PFSK-1 (cell line): ENCODE results near the gene KCNJ16.

ENCODE experiments used
- FOXP2 ChIP-seq: optimal IDR thresholded peaks from 2 replicates; pipeline ENCODE3; 2011; ENCODE audit warnings: borderline replicate concordance, control low read depth, inconsistent platforms; ENCODE audit not compliant: insufficient read depth; ENCODE audit errors: extremely low read length, extremely low read depth
- TAF1 ChIP-seq: IDR thresholded peaks from 2 replicates; pipeline ENCODE4 v1.6.1; 2012; ENCODE audit warnings: low read length, control low read depth, borderline replicate concordance; ENCODE audit not compliant: insufficient read depth
- TF ChIP-seq, protein P1 (sequence below), 2 experiments: IDR thresholded peaks; 2 replicates each; pipeline versions ENCODE4 v1.6.1 to v1.8.0; 2011 to 2012; ENCODE audit warnings: low read depth in 2 of 2, low read length in 2 of 2, control low read depth in 1 of 2, inconsistent platforms in 1 of 2, mild to moderate bottlenecking in 1 of 2, moderate library complexity in 1 of 2; ENCODE audit not compliant: insufficient read depth in 1 of 2

DNA sequence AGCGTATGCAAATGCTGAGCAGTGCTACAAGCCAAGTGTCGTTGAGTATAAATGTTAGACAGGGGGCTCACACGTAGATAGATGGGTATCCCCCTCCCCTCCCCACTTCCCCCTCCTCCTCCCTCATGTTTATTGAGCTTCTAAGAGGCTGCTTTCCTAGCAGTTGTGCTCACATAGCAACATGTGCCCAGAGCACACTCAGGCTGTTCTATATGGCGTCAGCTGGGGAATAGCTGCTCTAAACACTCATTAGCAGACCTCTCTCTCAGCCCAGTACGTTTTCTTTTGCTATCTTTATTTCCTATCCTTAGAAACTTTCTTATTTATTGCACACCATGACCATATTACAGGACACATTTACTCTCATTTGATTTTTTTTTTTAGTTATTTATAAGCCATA lies 96.1 kb downstream of the KCNJ16 start:
- TF ChIP-seq, protein P1, sequence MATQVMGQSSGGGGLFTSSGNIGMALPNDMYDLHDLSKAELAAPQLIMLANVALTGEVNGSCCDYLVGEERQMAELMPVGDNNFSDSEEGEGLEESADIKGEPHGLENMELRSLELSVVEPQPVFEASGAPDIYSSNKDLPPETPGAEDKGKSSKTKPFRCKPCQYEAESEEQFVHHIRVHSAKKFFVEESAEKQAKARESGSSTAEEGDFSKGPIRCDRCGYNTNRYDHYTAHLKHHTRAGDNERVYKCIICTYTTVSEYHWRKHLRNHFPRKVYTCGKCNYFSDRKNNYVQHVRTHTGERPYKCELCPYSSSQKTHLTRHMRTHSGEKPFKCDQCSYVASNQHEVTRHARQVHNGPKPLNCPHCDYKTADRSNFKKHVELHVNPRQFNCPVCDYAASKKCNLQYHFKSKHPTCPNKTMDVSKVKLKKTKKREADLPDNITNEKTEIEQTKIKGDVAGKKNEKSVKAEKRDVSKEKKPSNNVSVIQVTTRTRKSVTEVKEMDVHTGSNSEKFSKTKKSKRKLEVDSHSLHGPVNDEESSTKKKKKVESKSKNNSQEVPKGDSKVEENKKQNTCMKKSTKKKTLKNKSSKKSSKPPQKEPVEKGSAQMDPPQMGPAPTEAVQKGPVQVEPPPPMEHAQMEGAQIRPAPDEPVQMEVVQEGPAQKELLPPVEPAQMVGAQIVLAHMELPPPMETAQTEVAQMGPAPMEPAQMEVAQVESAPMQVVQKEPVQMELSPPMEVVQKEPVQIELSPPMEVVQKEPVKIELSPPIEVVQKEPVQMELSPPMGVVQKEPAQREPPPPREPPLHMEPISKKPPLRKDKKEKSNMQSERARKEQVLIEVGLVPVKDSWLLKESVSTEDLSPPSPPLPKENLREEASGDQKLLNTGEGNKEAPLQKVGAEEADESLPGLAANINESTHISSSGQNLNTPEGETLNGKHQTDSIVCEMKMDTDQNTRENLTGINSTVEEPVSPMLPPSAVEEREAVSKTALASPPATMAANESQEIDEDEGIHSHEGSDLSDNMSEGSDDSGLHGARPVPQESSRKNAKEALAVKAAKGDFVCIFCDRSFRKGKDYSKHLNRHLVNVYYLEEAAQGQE (IDR thresholded peaks at IDR 0.05; ENCODE audit: insufficient read depth in 1 of 2, low read depth in 2 of 2, low read length in 2 of 2): no peak
- TF ChIP-seq TAF1: no peak
- no peak for TF ChIP-seq FOXP2
